ENCODE results near the gene REL.
"Not testable (repeated sequence)": the region's sequence is repeated elsewhere in the genome, so short reads cannot be mapped to it uniquely, and the experiment has no call there.

REL gene

GRCh38 chr2:60881047-60881932, at the start of gene REL:
Gene REL, plus strand, starts transcription at chr2:60881574. Its CDS starts 267 bp downstream, at chr2:60881841.
- DNase-seq (ENCODE audit: low read depth in 2 of 2): peak; percentile 74 to 87

GRCh38 chr2:60831921-60832320, 49.5 kb upstream of the REL start:
- DNase-seq (ENCODE audit: low read depth in 2 of 2): no peak

- no peak for DNase-seq (ENCODE audit: low read depth in 2 of 2)
Measured at GRCh38 chr2:60832621-60833020, 48.8 kb upstream of the REL start.

GRCh38 chr2:60834270-60834717, 47.1 kb upstream of the REL start:
- DNase-seq (ENCODE audit: low read depth in 2 of 2): no peak

- DNase-seq (ENCODE audit: low read depth in 2 of 2): no peak
Measured at GRCh38 chr2:60836491-60836890, 44.9 kb upstream of the REL start.

- DNase-seq (ENCODE audit: low read depth in 2 of 2): no peak
Measured at GRCh38 chr2:60837123-60837522, 44.3 kb upstream of the REL start.

- no peak for DNase-seq (ENCODE audit: low read depth in 2 of 2)
Measured at GRCh38 chr2:60838481-60838880, 42.9 kb upstream of the REL start.

GRCh38 chr2:60839126-60839813, 42.1 kb upstream of the REL start:
- no peak for DNase-seq (ENCODE audit: low read depth in 2 of 2)

- DNase-seq (ENCODE audit: low read depth in 2 of 2): no peak
Measured at GRCh38 chr2:60840880-60841279, 40.5 kb upstream of the REL start.

- no peak for DNase-seq (ENCODE audit: low read depth in 2 of 2)
Measured at GRCh38 chr2:60843006-60843405, 38.4 kb upstream of the REL start.

GRCh38 chr2:60844105-60844504, 37.3 kb upstream of the REL start:
- DNase-seq (ENCODE audit: low read depth in 2 of 2): no peak

GRCh38 chr2:60847854-60848253, 33.5 kb upstream of the REL start:
- DNase-seq (ENCODE audit: low read depth in 2 of 2): no peak

GRCh38 chr2:60849187-60849586, 32.2 kb upstream of the REL start:
- DNase-seq (ENCODE audit: low read depth in 2 of 2): no peak

- no peak for DNase-seq (ENCODE audit: low read depth in 2 of 2)
Measured at GRCh38 chr2:60852282-60852860, 29.0 kb upstream of the REL start.

GRCh38 chr2:60853531-60853930, 27.8 kb upstream of the REL start:
- DNase-seq (ENCODE audit: low read depth in 2 of 2): no peak

GRCh38 chr2:60855989-60856669, 25.2 kb upstream of the REL start:
- no peak for DNase-seq (ENCODE audit: low read depth in 2 of 2)

- DNase-seq (ENCODE audit: low read depth in 2 of 2): no peak
Measured at GRCh38 chr2:60857056-60857455, 24.3 kb upstream of the REL start.

- no peak for DNase-seq (ENCODE audit: low read depth in 2 of 2)
Measured at GRCh38 chr2:60858897-60859311, 22.5 kb upstream of the REL start.

GRCh38 chr2:60861736-60862135, 19.6 kb upstream of the REL start:
- DNase-seq (ENCODE audit: low read depth in 2 of 2): no peak

- DNase-seq (ENCODE audit: low read depth in 2 of 2): no peak
Measured at GRCh38 chr2:60862642-60863041, 18.7 kb upstream of the REL start.

GRCh38 chr2:60865361-60865760, 16.0 kb upstream of the REL start:
- DNase-seq (ENCODE audit: low read depth in 2 of 2): not testable (repeated sequence)

GRCh38 chr2:60867007-60867406, 14.4 kb upstream of the REL start:
- DNase-seq (ENCODE audit: low read depth in 2 of 2): no peak

All from stimulated activated CD4-positive, alpha-beta T cell treated with anti-CD3 and anti-CD28 coated beads, Interleukin-12 subunit alpha, Interleukin-12 subunit beta, amount 100 ng/mL, for 24 hours (primary cell).